Lower leg skin (tissue), 4 donors: ENCODE measurements around the gene OASL. TPM values are rescaled to one million over a fixed set of nuclear protein-coding genes. Genes with fewer than 3 reads are reported as not detected.

Source experiments
- DNase-seq, 2 donors: peaks; one replicate each; pipeline ENCODE4 v3.0.0-alpha.2; 2019; ENCODE audit warnings: low spot score in 2 of 2
- H3K4me3 ChIP-seq: fragments of 200-600 bp; sonication (generic); 2 replicates; pipeline ENCODE4 v1.5.1; 2017; ENCODE audit warnings: mild to moderate bottlenecking, low read depth; ENCODE audit not compliant: poor library complexity, severe bottlenecking
- POLR2A ChIP-seq, 2 donors: fragments of 450-650 bp; IDR thresholded peaks; one replicate each; pipeline ENCODE4 v1.6.1; 2016 to 2017; ENCODE audit warnings: antibody characterized with exemption in 2 of 2, mild to moderate bottlenecking in 1 of 2, moderate library complexity in 1 of 2
- WGBS, 2 donors: methylation state at CpG; one replicate each; pipeline ENCODE4 v1.1.5; 2018; 5-methylcytosine and 5-hydroxymethylcytosine counted together
- intact Hi-C: fragments of 100-400 bp; cut with DNase I; formaldehyde crosslinking; loops from one replicate; pipeline ENCODE4 v1.15.0; 2023; ENCODE audit warnings: low total_unique reads
- total RNA-seq, 4 donors: library from RNA; depleted of rRNA; stranded (reverse); fragments of >200 nt; gene quantifications; one replicate each; pipeline ENCODE4 v1.1.0, GENCODE V29; 2016
- TF ChIP-seq, protein P1 (sequence below), 3 donors: fragments of 450-650 bp; IDR thresholded peaks; one replicate each; pipeline ENCODE4 v1.5.1; 2016; ENCODE audit warnings: antibody characterized with exemption in 3 of 3, mild to moderate bottlenecking in 3 of 3, moderate library complexity in 2 of 3

OASL gene
- total RNA-seq, 4 donors from 2014 or later: 0.25 to 0.39 TPM; not detected in 2

DNA sequence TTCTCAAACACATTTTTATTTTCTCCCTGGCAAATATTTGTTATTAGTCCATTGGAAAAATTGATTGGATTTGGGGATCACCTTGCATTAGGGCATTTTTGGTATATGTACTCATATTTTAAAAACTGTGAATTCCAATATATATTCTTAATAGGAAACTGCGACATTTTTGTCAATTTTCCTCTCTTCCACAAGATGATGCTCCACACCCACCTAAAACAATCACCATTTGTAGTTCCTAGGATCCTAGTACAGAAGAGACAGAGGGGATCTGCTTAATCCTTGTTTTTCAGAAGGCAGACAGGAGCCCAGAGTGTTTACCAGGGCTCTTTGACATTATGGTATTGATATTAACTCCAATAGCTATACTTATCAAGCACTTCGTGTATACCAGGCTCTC lies 22.8 kb upstream of the OASL start:
- 55% methylated on average over 2 of the region's 2 CpGs for WGBS, 2 donors
- TF ChIP-seq, protein P1, sequence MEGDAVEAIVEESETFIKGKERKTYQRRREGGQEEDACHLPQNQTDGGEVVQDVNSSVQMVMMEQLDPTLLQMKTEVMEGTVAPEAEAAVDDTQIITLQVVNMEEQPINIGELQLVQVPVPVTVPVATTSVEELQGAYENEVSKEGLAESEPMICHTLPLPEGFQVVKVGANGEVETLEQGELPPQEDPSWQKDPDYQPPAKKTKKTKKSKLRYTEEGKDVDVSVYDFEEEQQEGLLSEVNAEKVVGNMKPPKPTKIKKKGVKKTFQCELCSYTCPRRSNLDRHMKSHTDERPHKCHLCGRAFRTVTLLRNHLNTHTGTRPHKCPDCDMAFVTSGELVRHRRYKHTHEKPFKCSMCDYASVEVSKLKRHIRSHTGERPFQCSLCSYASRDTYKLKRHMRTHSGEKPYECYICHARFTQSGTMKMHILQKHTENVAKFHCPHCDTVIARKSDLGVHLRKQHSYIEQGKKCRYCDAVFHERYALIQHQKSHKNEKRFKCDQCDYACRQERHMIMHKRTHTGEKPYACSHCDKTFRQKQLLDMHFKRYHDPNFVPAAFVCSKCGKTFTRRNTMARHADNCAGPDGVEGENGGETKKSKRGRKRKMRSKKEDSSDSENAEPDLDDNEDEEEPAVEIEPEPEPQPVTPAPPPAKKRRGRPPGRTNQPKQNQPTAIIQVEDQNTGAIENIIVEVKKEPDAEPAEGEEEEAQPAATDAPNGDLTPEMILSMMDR (IDR thresholded peaks at IDR 0.05): no peak
- TF ChIP-seq POLR2A (IDR thresholded peaks at IDR 0.05): no peak
- intact Hi-C loops: no loop called here
- no peak overlapping the region for H3K4me3 ChIP-seq
- no peak for DNase-seq

- TF ChIP-seq, protein P1 (IDR thresholded peaks at IDR 0.05): no peak
- H3K4me3 ChIP-seq: no peak overlapping the region
- WGBS, 2 donors: 46% methylated on average over 16 of the region's 16 CpGs
- DNase-seq: peak in 1 of 2 donors; percentile 82
- intact Hi-C loops: no loop called here
These were observed 21.3 kb upstream of the OASL start for GRCh38 chr12:121060149-121061001.

- DNase-seq: peak in 1 of 2 donors; percentile 75
- no peak for TF ChIP-seq POLR2A (IDR thresholded peaks at IDR 0.05)
- TF ChIP-seq, protein P1 (IDR thresholded peaks at IDR 0.05): no peak
- H3K4me3 ChIP-seq: no peak overlapping the region
- intact Hi-C loops: no loop called here
- 73 to 80% methylated on average over 10 of the region's 10 CpGs for whole genome bisulfite sequencing, 2 donors
These were observed 20.2 kb upstream of the OASL start for GRCh38 chr12:121059031-121059898.

GRCh38 chr12:121057794-121058193 lies 18.7 kb upstream of the OASL start:
- WGBS, 2 donors: 54 to 59% methylated on average over 9 of the region's 9 CpGs
- H3K4me3 ChIP-seq: no peak overlapping the region
- DNase-seq: peak in 1 of 2 donors; percentile 50
- intact Hi-C loops: no loop called here
- no peak for TF ChIP-seq POLR2A (IDR thresholded peaks at IDR 0.05)
- TF ChIP-seq, protein P1 (IDR thresholded peaks at IDR 0.05): no peak

DNA sequence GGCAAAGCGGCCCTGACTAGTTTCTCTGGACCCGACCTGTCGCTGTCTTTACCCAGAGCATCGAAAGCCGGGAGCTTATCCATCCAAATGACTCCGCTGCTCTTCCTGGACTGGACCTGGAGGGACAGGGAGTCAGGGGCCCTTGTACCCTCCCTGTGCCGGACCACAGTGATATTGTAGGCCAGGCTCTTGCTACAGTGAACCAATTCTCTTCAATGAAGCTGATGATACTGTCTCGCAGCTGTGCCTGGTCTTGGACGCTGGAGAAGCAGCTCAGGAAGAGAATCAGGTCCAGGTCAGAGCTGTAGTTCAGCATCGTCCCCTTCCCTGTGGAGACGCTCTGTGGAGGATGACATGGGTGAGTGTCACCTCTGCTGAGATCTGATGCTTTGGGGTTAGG lies 14.7 kb upstream of the OASL start:
- intact Hi-C loops: no loop called here

More for the DNA sequence above, 14.7 kb upstream of the OASL start:
- 91 to 96% methylated on average over 11 of the region's 11 CpGs for WGBS, 2 donors
- peak in 1 of 2 donors; percentile 43 for DNase-seq
- no peak for TF ChIP-seq POLR2A (IDR thresholded peaks at IDR 0.05)
- TF ChIP-seq, protein P1 (IDR thresholded peaks at IDR 0.05): no peak
- H3K4me3 ChIP-seq: no peak overlapping the region
